Measurements from ENCODE around the gene CHCHD3. TPM values are rescaled to one million over a fixed set of nuclear protein-coding genes. Genes with fewer than 3 reads are reported as not detected.
"Not testable (repeated sequence)": the region's sequence is repeated elsewhere in the genome, so short reads cannot be mapped to it uniquely, and the experiment has no call there.

CHCHD3 gene
- total RNA-seq, 1 donor from 2014 or later = 70.8 TPM

DNA sequence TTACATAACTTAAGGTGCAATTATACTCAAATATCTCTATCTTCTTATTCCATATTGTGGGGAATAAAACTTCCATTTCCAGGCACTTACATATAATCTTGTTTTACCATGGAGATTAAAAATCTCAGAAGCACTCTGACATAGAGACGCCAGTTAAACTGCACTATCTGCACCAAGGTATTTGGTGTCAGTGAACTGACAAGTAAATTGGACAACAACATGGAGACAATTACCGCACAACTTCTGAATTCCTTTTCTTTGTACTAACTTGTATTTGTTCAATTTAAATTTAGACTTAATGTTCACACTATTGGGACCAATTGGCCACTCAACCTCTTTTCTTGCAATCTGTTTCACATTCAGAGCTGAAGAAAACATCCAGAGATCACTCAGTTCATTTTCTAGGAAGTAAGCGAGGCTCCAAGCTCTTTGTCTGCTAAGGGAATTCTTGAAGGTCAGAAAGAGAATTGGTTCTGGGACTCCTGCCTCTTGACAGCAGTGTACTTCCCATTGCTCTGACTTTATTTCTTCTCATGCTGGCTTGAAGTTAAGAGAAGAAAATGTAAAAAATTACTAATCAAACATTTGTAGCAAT lies 184.7 kb downstream of the CHCHD3 start:
- no peak for DNase-seq

DNA sequence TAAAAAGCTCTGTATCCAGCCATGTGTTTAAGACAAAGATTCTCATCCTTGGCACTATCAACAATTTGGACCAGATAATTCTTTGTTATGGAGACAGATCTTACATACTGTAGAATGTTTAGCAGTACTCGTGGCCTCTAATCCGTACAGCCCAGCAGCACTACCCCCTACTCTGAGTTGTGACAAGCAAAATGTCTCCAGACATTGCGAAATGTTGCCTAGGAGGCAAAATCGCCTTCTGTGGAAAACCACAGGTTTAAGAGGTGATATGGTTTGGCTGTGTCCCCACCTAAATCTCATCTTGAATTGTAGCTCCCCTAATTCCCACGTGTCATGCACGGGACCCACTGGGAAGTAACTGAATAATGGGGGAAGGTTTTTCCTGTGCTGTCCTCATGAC lies 186.7 kb downstream of the CHCHD3 start:
- no peak for DNase-seq

DNA sequence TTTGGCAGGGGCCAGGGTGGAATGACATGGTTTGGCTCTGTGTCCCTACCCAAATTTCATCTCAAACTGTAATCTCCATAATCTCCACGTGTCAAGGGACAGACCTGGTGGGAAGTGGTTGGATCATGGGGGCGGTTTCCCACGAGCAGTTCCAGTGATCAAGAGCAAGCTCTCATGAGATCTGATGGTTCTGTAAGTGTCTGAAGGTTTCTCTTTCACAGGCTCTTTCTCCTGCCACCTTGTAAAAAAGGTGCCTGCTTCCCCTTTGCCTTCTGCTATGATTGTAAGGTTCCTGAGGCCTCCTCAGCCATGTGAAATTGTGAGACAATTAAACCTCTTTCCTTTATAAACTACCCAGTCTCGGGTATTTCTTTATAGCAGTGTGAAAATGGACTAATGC lies 188.3 kb downstream of the CHCHD3 start:
- no peak for DNase-seq

DNA sequence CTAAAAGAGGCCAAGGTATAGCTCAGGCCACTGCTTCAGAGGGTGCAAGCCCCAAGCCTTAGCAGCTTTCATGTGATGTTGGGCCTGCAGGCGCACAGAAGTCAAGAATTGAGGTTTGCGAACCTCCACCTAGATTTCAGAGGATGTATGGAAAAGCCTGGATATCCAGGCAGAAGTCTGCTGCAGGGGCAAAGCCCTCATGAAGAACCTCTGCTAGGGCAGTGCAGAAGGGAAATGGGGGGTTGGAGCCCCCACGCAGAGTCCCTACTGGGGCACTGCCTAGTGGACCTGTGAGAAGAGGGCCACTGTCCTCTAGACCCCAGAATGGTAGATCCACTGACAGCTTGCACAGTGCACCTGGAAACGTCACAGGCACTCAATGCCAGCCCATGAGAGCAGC lies 189.1 kb downstream of the CHCHD3 start:
- not testable (repeated sequence) for DNase-seq

DNA sequence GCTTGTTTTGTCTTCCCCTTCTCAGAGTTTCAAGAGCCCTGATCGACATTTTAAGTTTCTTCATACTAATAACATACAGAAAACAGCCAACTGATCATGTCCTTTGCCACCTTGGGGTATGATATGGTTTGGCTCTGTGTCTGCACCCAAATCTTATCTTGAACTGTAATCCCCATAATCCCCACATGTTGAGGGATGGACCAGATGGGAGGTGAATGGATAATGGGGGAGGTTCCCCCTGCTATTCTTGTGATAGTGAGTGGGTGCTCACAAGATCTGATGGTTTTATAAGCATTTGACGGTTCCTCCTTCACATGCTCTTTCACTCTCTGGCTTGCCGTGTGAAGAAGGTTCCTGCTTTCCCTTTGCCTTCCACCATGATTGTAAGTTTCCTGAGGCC lies 190.3 kb downstream of the CHCHD3 start:
- no peak for DNase-seq

DNA sequence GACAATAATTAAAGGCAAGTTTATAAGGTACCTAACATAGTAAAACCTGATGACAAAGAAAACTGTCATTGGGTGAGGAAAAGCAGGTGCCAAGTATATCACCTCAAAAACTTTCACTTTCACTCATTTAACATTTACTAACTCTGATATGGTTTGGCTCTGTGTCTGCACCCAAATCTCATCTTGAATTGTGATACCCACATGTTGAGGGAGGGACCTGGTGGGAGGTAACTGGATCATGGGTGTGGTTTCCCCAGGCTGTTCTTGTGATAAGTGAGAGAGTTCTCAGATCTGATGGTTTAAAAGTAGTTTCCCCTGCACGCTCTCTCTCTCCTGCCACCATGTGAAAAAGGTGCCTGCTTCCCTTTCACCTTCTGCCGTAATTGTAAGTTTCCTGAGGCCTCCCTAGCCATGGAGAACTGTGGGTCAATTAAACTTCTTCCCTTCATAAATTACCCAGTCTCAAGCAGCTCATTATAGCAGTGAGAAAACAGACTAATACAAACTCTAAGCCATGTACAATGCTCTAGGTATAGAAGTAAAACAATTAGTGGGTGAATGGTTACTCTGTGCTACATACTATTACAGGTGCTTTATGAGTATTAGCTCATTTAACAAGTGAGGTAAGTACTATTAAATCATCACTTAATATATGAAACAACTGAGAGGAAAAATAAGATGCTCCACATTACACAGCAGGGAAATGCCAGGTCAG lies 199.0 kb downstream of the CHCHD3 start:
- DNase-seq = no peak

DNA sequence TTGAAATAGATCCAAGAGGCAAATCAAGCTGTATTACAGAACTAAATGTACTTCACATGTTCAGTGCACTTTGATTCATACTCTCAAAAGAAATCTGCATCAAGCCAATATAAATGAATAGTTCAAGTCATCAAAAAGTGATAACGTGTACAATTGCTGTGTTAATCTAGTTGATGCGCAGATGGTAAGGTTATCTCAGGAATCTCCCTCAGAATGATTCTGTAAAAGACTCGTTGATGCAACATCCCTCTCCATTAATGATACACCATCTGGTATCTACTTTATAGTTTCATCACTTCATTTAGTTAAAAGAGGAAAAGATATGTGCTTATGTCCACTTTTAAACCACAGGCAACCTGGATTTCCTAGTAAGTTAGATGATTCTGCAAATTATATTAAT lies 200.6 kb downstream of the CHCHD3 start:
- no peak for DNase-seq

DNA sequence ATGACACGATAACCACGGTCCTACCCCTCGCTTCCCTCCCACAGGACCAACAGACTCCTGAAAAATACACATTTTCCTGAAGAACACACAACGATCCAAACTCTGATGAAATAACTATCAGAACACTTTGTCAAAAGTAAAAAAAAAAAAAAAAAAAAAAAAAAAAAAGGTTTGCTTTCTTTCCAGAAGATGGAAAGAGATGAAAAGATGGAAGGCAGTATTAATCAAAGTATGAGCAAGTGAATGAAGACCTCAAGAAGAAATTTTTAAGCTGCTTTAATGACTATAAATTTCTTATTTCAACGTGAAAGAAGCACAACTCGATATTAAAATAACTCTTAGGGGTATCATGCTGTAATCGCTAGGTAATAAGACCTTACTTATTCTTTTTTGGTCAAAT lies 202.3 kb downstream of the CHCHD3 start:
- DNase-seq = no peak

DNA sequence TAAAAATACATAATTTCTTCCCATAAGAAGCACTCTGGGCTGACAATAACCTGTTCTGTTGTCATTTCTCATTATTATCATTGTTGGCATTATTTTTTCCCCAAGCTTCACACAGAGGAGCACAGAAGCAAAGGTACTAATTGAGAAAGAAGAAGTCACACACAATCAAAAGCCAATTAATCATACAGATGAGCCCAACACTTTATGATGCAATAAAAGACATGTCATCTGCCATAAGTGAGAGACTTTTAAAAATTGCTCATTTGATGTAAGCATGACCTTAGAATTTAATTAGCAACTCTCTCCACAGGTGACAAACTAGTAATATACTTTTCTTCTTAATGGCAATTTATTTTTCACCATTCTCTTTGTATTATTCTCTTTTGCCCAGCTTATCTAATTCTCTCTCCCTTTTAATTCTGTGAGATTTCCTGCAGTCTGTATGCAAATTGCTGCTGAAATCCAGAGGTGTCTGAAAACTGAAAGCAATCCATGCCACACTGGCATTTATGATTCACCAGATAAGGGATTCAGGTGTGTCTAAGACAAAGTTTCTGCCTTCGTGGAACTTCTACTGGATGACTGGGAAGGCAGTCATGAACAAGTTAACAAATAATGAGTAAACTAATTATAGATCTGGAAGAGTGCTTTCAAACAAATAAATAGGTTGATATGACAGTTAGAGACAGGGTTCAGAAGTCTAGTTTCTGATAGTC lies 203.5 kb downstream of the CHCHD3 start:
- no peak for DNase-seq

DNA sequence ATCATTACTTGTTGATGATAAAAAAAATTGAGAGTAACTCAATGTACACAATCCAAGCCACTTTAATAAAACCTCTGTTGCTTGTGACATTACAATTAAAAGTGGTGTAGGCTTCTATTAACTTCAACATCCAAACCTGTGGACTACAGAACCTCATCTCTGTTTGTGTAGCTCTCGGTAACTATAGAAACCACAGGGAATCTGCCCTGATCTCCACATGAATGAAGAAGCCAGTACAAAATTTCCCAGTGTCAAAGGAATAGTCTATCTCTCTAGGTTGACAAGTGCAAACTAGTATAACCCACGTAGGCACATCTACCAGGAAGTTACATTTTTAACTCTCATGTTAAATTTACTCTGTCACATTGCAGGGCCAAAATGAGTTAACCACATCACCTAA lies 204.3 kb downstream of the CHCHD3 start:
- DNase-seq = no peak

DNA sequence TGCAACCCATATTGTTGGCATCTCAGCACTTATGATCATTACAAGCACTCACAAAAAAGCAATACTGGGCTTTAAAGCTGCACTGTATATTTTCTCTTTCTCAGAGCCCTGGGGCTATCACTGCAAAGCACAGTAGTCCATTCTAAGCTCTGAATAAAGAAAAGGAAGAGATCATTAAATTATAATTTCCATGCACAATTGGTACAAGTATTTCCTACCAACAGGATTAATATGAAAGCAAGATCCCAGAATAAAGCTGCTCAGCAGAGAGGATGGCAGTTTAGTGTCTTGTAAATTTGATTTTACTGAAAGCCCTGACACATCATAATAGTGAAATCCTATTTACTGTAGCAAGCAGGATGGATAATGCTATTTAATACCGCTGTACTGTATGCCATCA lies 205.3 kb downstream of the CHCHD3 start:
- no peak for DNase-seq

DNA sequence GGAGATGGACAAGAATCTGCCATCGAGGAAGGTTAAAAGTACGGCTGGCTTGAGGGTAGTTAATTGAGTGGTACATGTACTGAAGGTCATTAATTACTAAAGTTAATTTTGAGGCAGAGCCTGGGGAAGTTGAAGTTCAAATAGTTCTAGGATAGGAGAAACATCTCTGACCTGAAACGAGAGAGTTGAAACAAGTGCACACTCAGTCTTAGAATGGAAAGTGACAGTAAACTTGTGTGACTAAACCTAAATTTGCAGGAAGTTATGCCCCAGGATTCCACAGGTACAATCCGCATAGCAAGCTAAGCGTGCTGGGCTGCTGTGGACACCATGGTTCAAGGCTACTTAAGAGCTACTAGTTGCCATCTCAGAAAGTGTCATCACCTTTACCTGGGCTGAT lies 209.9 kb downstream of the CHCHD3 start:
- no peak for DNase-seq

DNA sequence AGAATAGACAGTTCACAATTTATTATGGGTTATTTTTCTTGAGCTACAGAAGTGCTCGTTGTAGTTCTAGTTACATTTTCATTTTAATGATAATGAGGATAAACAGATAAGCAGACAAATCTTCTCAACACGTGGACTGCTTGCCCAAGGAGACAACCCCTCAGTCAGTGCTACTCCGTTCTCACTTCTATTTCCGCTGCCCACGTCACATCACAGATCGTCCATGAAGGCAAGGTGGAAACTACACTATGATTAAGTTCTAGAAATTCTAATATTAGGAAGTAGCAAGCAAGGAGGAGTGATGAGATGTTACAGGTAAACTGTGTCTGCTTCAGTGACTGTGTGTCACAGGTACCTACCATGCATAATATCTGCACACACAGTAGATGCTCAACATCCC lies 210.5 kb downstream of the CHCHD3 start:
- no peak for DNase-seq

DNA sequence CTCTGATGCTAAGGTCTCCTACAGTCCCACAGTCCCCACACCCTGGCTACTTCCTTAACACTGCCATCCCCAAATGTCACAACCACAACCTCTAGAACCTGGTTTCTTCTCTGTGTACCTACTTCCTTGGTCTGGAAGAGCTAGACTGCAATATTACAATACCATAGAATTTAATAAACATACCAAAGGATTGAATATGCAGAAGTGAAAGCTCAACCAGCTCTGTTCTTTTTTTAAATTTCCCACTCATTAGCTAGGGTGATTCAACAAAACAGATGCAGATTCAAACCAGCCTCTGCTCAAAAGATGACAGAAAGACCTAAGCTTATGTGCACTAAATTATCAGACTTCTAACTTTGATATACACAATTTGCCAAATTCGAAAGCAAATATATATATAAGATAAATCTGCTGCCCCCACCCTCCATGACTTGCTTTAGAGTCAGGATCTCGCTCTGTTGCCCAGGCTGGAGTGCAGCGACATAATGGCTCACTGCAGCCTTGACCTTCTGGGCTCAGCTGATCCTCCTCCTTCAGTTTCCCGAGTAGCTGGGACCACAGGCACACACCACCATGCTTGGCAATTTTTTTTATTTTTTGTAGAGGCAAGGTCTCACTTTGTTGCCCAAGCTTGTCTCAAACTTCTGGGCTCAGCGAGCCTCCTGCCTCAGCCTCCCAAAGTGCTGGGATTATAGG lies 212.6 kb downstream of the CHCHD3 start:
- DNase-seq = no peak

DNA sequence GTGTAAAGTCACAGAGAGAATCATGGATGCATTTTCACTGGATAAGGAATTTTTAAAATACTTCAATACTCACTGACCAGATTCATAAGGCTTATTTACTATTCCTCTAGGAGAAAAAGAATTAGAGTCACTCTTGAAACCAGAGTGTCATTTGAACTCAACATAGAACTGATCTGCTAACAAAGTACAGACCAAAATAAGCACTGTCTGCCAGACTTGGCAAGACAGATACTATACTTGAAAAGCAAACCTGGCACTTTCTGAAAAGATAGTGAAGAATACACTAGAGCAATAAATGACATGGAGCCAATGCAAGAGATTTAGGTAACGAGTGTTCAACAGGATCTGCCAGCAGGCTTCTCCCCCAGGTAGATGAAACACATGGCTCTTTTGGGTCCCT lies 215.3 kb downstream of the CHCHD3 start:
- no peak for DNase-seq

DNA sequence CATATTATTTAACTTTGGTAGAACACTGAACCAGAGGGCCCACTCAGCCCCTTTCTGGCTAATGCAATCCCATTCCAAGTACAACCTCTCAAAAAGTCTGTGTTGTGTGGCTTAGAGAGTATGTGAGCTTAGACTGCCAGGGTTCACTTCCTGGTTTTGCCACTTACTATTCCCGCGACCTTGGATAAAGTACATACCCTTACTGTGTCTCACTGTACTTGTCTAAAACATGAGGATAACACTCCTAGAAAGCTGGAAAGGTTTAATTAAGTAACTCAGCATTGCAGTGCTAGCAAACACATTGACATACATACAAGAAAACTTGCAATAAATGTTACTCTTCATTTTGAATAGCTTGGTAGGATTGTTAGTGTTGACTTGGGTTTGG lies 215.8 kb downstream of the CHCHD3 start:
- no peak for DNase-seq

DNA sequence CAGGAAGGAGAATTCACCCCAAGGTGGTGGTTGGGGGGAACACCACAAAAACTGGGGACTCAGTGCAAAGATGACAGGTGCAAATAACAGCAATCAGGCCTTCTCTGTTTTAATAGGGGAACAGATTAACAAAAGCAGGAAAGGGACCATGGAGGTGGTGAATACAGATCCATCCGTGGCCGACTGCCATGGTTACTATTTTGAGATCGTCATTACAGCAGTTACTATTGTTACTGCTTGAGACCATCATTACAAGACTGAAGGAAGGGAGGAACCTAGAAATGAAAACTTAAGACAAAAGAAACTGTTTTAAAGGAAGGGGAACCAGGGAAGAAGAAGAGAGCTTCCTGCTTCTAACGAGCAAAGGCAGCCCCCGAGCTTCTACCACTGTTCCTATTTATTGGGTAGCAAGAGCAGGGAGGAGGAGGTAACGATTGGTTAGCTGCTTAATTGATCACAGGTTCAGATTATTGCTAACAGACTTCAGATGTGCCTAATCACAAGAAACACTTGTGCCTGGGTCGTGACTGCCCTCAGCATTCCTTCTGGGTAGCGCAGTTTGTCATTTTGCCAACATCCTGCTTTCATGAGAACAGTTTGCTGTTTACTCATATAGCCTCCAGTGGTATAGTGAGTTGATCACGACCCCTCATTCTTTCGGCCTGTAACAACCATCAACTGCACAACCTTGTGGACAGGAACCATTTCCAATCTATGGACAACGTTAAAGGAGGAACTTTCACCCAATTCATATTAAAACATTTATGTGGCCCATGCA lies 216.3 kb downstream of the CHCHD3 start:
- DNase-seq = peak; percentile 77

DNA sequence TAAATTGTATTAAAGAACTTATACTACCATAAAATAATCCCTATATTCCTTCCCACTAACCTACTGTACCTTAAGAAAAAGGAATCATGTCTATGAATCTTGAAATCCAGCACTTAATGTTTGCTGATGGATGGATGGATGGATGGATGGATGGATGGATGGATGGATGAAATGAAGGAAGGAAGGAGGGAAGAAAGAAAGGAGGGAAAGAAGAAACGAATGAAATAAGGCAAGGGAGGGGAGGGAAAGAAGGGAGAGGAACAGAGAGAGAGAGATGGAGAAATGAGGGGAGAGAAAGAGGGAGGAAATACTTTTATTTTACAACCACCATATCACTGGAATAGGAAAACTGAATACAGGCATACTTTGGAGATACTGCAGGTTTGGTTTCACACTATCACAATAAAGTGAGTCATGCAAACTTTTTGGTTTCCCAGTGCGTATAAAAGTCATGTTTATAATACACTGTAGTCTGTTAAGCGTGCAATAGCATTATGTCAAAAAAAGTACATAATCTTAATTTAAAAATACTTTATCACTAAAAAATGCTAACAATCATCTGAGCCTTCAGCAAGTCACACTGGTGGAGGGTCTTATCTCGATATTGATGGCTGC lies 219.8 kb downstream of the CHCHD3 start:
- no peak for DNase-seq

DNA sequence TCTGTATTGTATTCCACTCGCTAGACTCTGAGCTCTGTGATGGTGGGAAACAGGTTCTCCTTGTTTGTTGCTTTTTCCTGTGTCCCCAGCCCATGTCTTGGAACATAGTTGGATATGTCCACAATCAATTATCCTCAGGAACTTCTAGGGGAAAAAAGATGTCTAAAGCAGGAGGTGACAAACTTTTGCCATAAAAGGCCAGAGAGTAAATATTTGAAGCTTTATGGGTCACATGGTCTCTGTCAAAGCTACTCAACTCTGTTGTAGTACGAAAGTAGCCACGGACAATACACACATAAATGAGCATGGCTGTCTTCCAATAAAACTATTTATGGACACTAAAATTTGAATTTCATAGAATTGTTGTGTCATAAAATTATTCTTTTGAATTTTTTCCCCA lies 220.5 kb downstream of the CHCHD3 start:
- no peak for DNase-seq

DNA sequence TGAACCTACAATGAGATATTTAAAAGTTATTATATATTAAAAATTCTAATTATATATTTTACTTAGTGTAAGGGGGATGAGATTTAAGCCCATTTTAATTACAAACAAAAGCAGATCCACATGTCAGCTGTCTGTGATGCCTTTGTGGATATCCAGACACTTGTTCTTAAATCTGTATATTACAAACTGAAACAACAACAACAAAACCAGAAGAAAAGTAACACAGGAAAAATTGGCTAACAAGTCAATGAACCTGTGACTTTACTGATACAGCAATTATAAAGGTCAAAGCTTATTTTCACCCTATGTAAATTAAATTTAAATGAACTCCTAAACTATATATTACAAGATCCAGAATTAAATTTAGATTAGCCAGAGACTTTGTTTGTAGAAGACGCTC lies 222.7 kb downstream of the CHCHD3 start:
- no peak for DNase-seq

DNA sequence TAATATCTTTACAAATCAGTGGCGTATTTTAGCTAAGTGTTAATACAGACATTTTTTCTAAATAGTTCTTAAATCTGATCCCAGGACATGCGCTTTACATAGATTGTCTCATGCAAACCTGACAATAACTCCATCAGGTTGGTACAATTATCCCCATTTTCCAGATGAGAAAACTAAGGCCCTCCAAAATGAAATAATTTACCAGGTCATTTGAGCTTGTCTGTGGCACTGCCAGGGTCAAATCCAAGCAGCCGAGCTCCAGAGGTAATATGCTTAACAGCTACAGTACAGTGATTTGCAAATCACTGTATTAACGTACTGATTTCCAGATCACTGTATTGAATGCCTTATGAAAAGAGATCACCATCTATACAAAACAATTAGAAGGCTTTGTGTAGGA lies 223.1 kb downstream of the CHCHD3 start:
- no peak for DNase-seq

DNA sequence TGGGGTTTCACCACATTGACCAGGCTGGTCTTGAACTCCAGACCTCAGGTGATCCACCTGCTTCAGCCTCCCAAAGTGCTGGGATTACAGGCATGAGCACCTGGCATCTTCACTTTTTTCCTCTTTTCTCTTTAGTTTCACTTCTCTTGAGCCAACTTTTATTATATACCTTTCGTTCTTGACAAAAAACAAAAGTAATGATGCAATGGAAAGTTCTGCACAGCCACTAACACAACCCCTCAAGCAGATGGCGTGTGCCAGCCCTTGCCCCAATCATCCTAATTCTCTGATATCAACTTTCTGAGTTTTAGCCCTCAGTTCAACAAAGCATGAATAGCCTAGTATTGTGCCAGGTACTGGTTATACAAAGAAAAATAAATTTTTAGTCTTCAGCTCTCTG lies 223.6 kb downstream of the CHCHD3 start:
- DNase-seq = no peak

All from dermis blood vessel endothelial cell (primary cell).